Small intestine (tissue), 16 donors: ENCODE data around the gene FAR2. TPM values are rescaled to one million over a fixed set of nuclear protein-coding genes. Genes with fewer than 3 reads are reported as not detected.

Experiments used
- DNase-seq, 2 donors: peaks; one replicate each; pipeline versions ENCODE4 v3.0.0 to v3.0.0-alpha.2; 2013
- FAIRE-seq: peaks from 2 replicates; lab custom pipeline; 2012; peaks lifted over from hg19 to GRCh38; lab: Jason Lieb, UNC
- H3K27ac ChIP-seq, 3 donors: one replicate each; pipeline ENCODE4 v1.5.1; 2013; ENCODE audit warnings: low read length in 2 of 3, mild to moderate bottlenecking in 2 of 3, control low read depth in 1 of 3, inconsistent platforms in 1 of 3, low read depth in 1 of 3, moderate library complexity in 1 of 3
- H3K27me3 ChIP-seq, 3 donors: one replicate each; pipeline ENCODE4 v1.6.1; 2013; ENCODE audit warnings: low read length in 3 of 3, inconsistent platforms in 1 of 3; ENCODE audit not compliant: control insufficient read depth in 3 of 3, insufficient read depth in 3 of 3
- H3K36me3 ChIP-seq, 3 donors: one replicate each; pipeline ENCODE4 v1.6.1; 2013; ENCODE audit warnings: low read length in 3 of 3, inconsistent platforms in 1 of 3, low read depth in 1 of 3, mild to moderate bottlenecking in 1 of 3, moderate library complexity in 1 of 3; ENCODE audit not compliant: control insufficient read depth in 3 of 3, insufficient read depth in 2 of 3
- H3K4me1 ChIP-seq, 3 donors: one replicate each; pipeline ENCODE4 v1.6.1; 2013; ENCODE audit warnings: low read length in 2 of 3, inconsistent platforms in 1 of 3, low read depth in 1 of 3, mild to moderate bottlenecking in 1 of 3, moderate library complexity in 1 of 3; ENCODE audit not compliant: control insufficient read depth in 3 of 3, insufficient read depth in 2 of 3
- H3K4me3 ChIP-seq, 3 donors: one replicate each; pipeline ENCODE4 v1.5.1; 2013; ENCODE audit warnings: low read length in 3 of 3, control low read depth in 1 of 3, inconsistent platforms in 1 of 3, low read depth in 1 of 3, mild to moderate bottlenecking in 1 of 3, moderate library complexity in 1 of 3
- H3K9me3 ChIP-seq, 2 donors: one replicate each; pipeline ENCODE4 v1.6.1; 2013; ENCODE audit warnings: low read depth in 1 of 2, low read length in 1 of 2; ENCODE audit not compliant: control insufficient read depth in 2 of 2, insufficient read depth in 1 of 2
- WGBS, 3 donors: extraction: QIAGEN DNeasy Blood & Tissue Kit; methylation state at CpG; one replicate each; pipeline ENCODE4 v1.1.7; 2013; 5-methylcytosine and 5-hydroxymethylcytosine counted together
- long read RNA-seq, 10 donors: transcript quantifications; one replicate each; lab custom pipeline, GENCODE V29; 2026
- polyA plus RNA-seq, 4 donors: library from polyadenylated mRNA; stranded (reverse) in 3 of 4; unstranded in 1 of 4; fragments of 200-250 nt in 3 of 4; fragments of 120-200 nt in 1 of 4; gene quantifications; one replicate each; pipeline versions ENCODE4 v1.2.1 to v1.2.3, GENCODE V29; 2013
- donor health status: healthy with polysubstance abuse.
- donor health status: control.
- donor health status: control.
- donor health status: Bipolar disorder and iron deficiency.
- donor health status: healthy.

Gene FAR2
- 10 to 100 TPM in 3 of 4 donors, 1 to 10 TPM in 1; 9.7 to 25.8 (median 20.4) TPM for polyA plus RNA-seq
- long read RNA-seq, donor 1, transcript FAR2-202 (12 exons, 3,616 nt) = major isoform, 8 of 10 reads
- long read RNA-seq, donor 1, partial matches to known transcripts = 0 of 10 reads
- long read RNA-seq, donor 1, other reads (novel, unspliced or antisense) = 0 of 10 reads
- long read RNA-seq, donor 2, partial matches to known transcripts = 7 of 18 reads
- long read RNA-seq, donor 2, other reads (novel, unspliced or antisense) = 10 of 18 reads
- long read RNA-seq, donor 3, partial matches to known transcripts = 13 of 20 reads
- long read RNA-seq, donor 3, other reads (novel, unspliced or antisense) = 7 of 20 reads
- long read RNA-seq, donor 4 = 0 reads
- long read RNA-seq, donor 5, partial matches to known transcripts = 0 of 1 reads
- long read RNA-seq, donor 5, other reads (novel, unspliced or antisense) = 0 of 1 reads
- long read RNA-seq, donor 6, partial matches to known transcripts = 0 of 1 reads
- long read RNA-seq, donor 6, other reads (novel, unspliced or antisense) = 0 of 1 reads
- long read RNA-seq, donor 7 = 0 reads
- long read RNA-seq, donor 8, partial matches to known transcripts = 0 of 1 reads
- long read RNA-seq, donor 8, other reads (novel, unspliced or antisense) = 0 of 1 reads
- long read RNA-seq, donor 9 = 0 reads
- long read RNA-seq, donor 10, partial matches to known transcripts = 56 of 83 reads
- long read RNA-seq, donor 10, other reads (novel, unspliced or antisense) = 23 of 83 reads

- FAIRE-seq (no peak), DNase-seq (peak; percentile 67 to 88)
- H3K27ac ChIP-seq = peak within 1 kb of the TSS; percentile 53 to 94 (median 63)
- WGBS, 3 donors = 1 to 2% (median 1%) methylated on average over 64 to 66 of the region's 66 CpGs
- peaks cover 2 to 26% (median 14%) of the 10 kb centered on the region in 3 donors for H3K4me1 ChIP-seq
- H3K4me3 ChIP-seq = peak within 1 kb of the TSS; percentile 64 to 82 (median 77)
- H3K9me3 ChIP-seq = peaks cover 0 to 5% of the 10 kb centered on the region in 2 donors
- H3K36me3 ChIP-seq = no peaks in the 10 kb centered on the region
- no peaks in the 10 kb centered on the region for H3K27me3 ChIP-seq
These were observed at the start of gene FAR2 for GRCh38 chr12:29148911-29149690. Gene FAR2 (plus strand): TSS chr12:29149278. CDS start chr12:29270450, 121,172 bp downstream.

GRCh38 chr12:29102741-29103140 is 46.3 kb upstream of the FAR2 start:
- DNase-seq = no peak
- peak overlapping the region in 1 of 3 donors; percentile 14 for H3K27ac ChIP-seq
- H3K4me3 ChIP-seq = no peak overlapping the region
- H3K9me3 ChIP-seq = peaks cover 0 to 2% of the 10 kb centered on the region in 2 donors
- H3K27me3 ChIP-seq = no peaks in the 10 kb centered on the region
- FAIRE-seq = no peak
- no peaks in the 10 kb centered on the region for H3K36me3 ChIP-seq
- H3K4me1 ChIP-seq = no peaks in the 10 kb centered on the region
- WGBS, 3 donors = 33 to 38% (median 34%) methylated on average over 2 of the region's 2 CpGs

- Histone ChIP-seq H3K4me1 (no peaks in the 10 kb centered on the region), H3K4me3 (no peak overlapping the region), H3K36me3 (no peaks in the 10 kb centered on the region), H3K27ac (peak overlapping the region in 2 of 3 donors; percentile 65 to 66), H3K27me3 (no peaks in the 10 kb centered on the region), H3K9me3 (peaks cover 0 to under 1% of the 10 kb centered on the region in 2 donors)
- DNase-seq = peak; percentile 6 to 64
- WGBS, 3 donors = 41 to 48% (median 41%) methylated on average over 5 of the region's 5 CpGs
- no peak for FAIRE-seq
These were observed 45.5 kb upstream of the FAR2 start for GRCh38 chr12:29103539-29103974.

GRCh38 chr12:29104516-29104915 is 44.6 kb upstream of the FAR2 start:
- FAIRE-seq = no peak
- no peaks in the 10 kb centered on the region for H3K36me3 ChIP-seq
- no peaks in the 10 kb centered on the region for H3K4me1 ChIP-seq
- no peak for DNase-seq
- 63 to 89% (median 67%) methylated on average over 2 of the region's 2 CpGs for WGBS, 3 donors
- H3K9me3 ChIP-seq = no peaks in the 10 kb centered on the region
- peak overlapping the region in 2 of 3 donors; percentile 65 to 66 for H3K27ac ChIP-seq
- H3K27me3 ChIP-seq = no peaks in the 10 kb centered on the region
- H3K4me3 ChIP-seq = no peak overlapping the region

- H3K9me3 ChIP-seq = peaks cover 0 to 5% of the 10 kb centered on the region in 2 donors
- H3K4me3 ChIP-seq = no peak overlapping the region
- H3K4me1 ChIP-seq = no peaks in the 10 kb centered on the region
- H3K27me3 ChIP-seq = no peaks in the 10 kb centered on the region
- DNase-seq = no peak
- no peaks in the 10 kb centered on the region for H3K36me3 ChIP-seq
- no peak overlapping the region for H3K27ac ChIP-seq
- no peak for FAIRE-seq
- WGBS, 3 donors = 64 to 75% (median 68%) methylated on average over 5 of the region's 5 CpGs
These were observed 38.3 kb upstream of the FAR2 start for GRCh38 chr12:29110506-29111442.

GRCh38 chr12:29113101-29113500 is 36.0 kb upstream of the FAR2 start:
- no peaks in the 10 kb centered on the region for H3K4me1 ChIP-seq
- H3K36me3 ChIP-seq = no peaks in the 10 kb centered on the region
- DNase-seq = no peak
- H3K9me3 ChIP-seq = peaks cover 0 to 5% of the 10 kb centered on the region in 2 donors
- H3K27ac ChIP-seq = no peak overlapping the region
- no peak for FAIRE-seq
- H3K27me3 ChIP-seq = no peaks in the 10 kb centered on the region
- 82 to 93% (median 84%) methylated on average over 2 of the region's 2 CpGs for WGBS, 3 donors
- no peak overlapping the region for H3K4me3 ChIP-seq

- DNase-seq (no peak), FAIRE-seq (no peak)
- no peak overlapping the region for H3K27ac ChIP-seq
- no peaks in the 10 kb centered on the region for H3K36me3 ChIP-seq
- no peak overlapping the region for H3K4me3 ChIP-seq
- WGBS, 3 donors = 70 to 87% (median 79%) methylated on average over 3 of the region's 3 CpGs
- no peaks in the 10 kb centered on the region for H3K4me1 ChIP-seq
- H3K9me3 ChIP-seq = peaks cover 0 to 5% of the 10 kb centered on the region in 2 donors
- no peaks in the 10 kb centered on the region for H3K27me3 ChIP-seq
These were observed 32.7 kb upstream of the FAR2 start for GRCh38 chr12:29116414-29116813.
